Esophagus squamous epithelium (tissue), 4 donors: Measurements from ENCODE around the gene COL6A5.
"Not testable (repeated sequence)": the region's sequence is repeated elsewhere in the genome, so short reads cannot be mapped to it uniquely, and the experiment has no call there.

ENCODE experiments used
- POLR2A ChIP-seq, 4 donors: fragments of 450-650 bp; IDR thresholded peaks; one replicate each; pipeline ENCODE4 v1.6.1; 2017; ENCODE audit warnings: antibody characterized with exemption in 4 of 4, mild to moderate bottlenecking in 4 of 4, moderate library complexity in 3 of 4
- TF ChIP-seq, protein P1 (sequence below), 6 experiments: fragments of 450-650 bp in 4 of 6; fragments of 200-600 bp in 2 of 6; sonication (generic) in 2 of 6; IDR thresholded peaks; one replicate each; pipeline ENCODE4 v1.5.1; 2016 to 2019; ENCODE audit warnings: antibody characterized with exemption in 6 of 6, mild to moderate bottlenecking in 4 of 6, moderate library complexity in 4 of 6

GRCh38 chr3:130446840-130447239, 101.4 kb downstream of the COL6A5 start:
- TF ChIP-seq, protein P1, sequence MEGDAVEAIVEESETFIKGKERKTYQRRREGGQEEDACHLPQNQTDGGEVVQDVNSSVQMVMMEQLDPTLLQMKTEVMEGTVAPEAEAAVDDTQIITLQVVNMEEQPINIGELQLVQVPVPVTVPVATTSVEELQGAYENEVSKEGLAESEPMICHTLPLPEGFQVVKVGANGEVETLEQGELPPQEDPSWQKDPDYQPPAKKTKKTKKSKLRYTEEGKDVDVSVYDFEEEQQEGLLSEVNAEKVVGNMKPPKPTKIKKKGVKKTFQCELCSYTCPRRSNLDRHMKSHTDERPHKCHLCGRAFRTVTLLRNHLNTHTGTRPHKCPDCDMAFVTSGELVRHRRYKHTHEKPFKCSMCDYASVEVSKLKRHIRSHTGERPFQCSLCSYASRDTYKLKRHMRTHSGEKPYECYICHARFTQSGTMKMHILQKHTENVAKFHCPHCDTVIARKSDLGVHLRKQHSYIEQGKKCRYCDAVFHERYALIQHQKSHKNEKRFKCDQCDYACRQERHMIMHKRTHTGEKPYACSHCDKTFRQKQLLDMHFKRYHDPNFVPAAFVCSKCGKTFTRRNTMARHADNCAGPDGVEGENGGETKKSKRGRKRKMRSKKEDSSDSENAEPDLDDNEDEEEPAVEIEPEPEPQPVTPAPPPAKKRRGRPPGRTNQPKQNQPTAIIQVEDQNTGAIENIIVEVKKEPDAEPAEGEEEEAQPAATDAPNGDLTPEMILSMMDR (IDR thresholded peaks at IDR 0.05): not testable (repeated sequence)
- TF ChIP-seq POLR2A (IDR thresholded peaks at IDR 0.05): not testable (repeated sequence)
